NB4 (cell line): ENCODE measurements around the gene SURF2.
"Not testable (repeated sequence)": the region's sequence is repeated elsewhere in the genome, so short reads cannot be mapped to it uniquely, and the experiment has no call there.

Source experiments
- DNase-seq: peaks from one replicate; pipeline ENCODE4 v3.0.0; 2010; ENCODE audit warnings: low read depth
- H3K4me3 ChIP-seq: one replicate; pipeline ENCODE4 v1.5.1; 2011; ENCODE audit warnings: mild to moderate bottlenecking, low read depth, low read length, moderate library complexity
- CTCF ChIP-seq: IDR thresholded peaks from one replicate; pipeline ENCODE4 v1.5.1; 2012; ENCODE audit warnings: low read depth, low read length
- MAX ChIP-seq: IDR thresholded peaks from 2 replicates; pipeline ENCODE4 v1.6.1; 2011; ENCODE audit warnings: low read depth, low read length
- MYC ChIP-seq: IDR thresholded peaks from 2 replicates; pipeline ENCODE4 v1.6.1; 2011; ENCODE audit warnings: low read depth, low read length
- POLR2A ChIP-seq: IDR thresholded peaks from 2 replicates; pipeline ENCODE4 v1.6.1; 2011; ENCODE audit warnings: mild to moderate bottlenecking; ENCODE audit not compliant: insufficient read length; ENCODE audit errors: extremely low read depth

SURF2 gene

GRCh38 chr9:133356391-133357091 lies at the start of gene SURF2, which contains the start of gene SURF1:
TSS of gene SURF2 (plus strand) at chr9:133356550. CDS start at chr9:133356593, 43 bp downstream.
TSS of gene SURF1 (minus strand) at chr9:133356487. CDS start at chr9:133356453, 34 bp downstream.
- no peak for TF ChIP-seq CTCF
- TF ChIP-seq POLR2A, result peak; percentile 72
- peak; percentile 88 for DNase-seq
- H3K4me3 ChIP-seq, result peak within 1 kb of the TSS; percentile 85

GRCh38 chr9:133307301-133307700 lies 49.0 kb upstream of the SURF2 start:
- DNase-seq, result no peak
- TF ChIP-seq POLR2A (no peak), CTCF (no peak), MYC (no peak), MAX (no peak)
- H3K4me3 ChIP-seq, result no peak overlapping the region

GRCh38 chr9:133309608-133310007 lies 46.7 kb upstream of the SURF2 start:
- TF ChIP-seq POLR2A (no peak), MYC (no peak), MAX (no peak), CTCF (no peak)
- DNase-seq, result no peak
- no peak overlapping the region for H3K4me3 ChIP-seq

GRCh38 chr9:133315997-133316396 lies 40.4 kb upstream of the SURF2 start:
- no peak for DNase-seq
- H3K4me3 ChIP-seq, result no peak overlapping the region
- no peak for TF ChIP-seq MAX
- no peak for TF ChIP-seq CTCF
- no peak for TF ChIP-seq MYC
- TF ChIP-seq POLR2A, result no peak

- DNase-seq, H3K4me3 ChIP-seq: not testable (repeated sequence)
Measured at GRCh38 chr9:133317551-133317950, 38.8 kb upstream of the SURF2 start.

GRCh38 chr9:133320421-133320881 lies 35.9 kb upstream of the SURF2 start:
- no peak for DNase-seq
- H3K4me3 ChIP-seq, result no peak overlapping the region
- TF ChIP-seq MYC (no peak), MAX (no peak), POLR2A (no peak), CTCF (no peak)
